GM15510 (cell line): Measurements from ENCODE around the gene EPS15.

Source experiments
- POLR2A ChIP-seq: IDR thresholded peaks from 3 replicates; pipeline ENCODE4 v1.6.1; 2011; ENCODE audit warnings: borderline replicate concordance; ENCODE audit not compliant: insufficient read length; ENCODE audit errors: extremely low read depth

EPS15 gene

DNA sequence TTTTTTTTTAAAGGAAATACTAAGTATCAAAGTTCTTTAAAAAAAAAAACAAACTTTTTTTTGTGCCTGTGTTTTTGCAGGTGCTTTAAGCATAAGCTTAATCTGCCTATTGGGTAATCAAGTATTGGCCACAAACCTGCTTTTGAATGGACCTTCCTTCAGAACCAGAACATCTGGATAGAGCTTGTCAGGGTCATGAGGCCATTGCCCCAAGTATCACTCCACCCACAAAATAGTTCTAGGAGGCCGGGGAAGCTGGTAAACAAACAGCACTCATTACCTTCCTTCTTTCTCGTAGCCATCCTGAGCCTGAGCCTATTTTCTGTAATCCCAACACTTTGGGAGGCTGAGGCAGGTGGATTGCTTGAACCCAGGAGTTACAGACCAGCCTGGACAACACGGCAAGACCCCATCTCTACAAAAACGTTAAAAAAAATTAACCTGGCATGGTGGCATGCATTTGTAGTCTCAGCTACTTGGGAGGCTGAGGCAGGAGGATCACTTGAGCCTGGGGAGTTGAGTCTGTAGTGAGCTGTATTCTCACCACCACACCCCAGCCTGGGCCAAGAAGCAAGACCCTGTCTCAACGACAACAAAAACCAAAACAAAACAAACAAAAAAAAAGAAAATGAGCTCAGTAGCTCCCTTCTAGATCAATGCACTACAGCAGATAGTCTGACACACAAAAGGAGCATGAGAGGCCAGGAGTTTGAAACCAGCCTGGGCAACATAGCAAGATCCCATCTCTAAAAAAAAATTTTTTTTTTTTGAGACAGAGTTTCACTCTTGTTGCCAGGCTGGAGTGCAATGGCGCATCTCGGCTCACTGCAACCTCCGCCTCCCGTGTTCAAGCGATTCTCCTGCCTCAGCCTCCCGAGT is 34.1 kb upstream of the EPS15 start:
- no peak for TF ChIP-seq POLR2A

DNA sequence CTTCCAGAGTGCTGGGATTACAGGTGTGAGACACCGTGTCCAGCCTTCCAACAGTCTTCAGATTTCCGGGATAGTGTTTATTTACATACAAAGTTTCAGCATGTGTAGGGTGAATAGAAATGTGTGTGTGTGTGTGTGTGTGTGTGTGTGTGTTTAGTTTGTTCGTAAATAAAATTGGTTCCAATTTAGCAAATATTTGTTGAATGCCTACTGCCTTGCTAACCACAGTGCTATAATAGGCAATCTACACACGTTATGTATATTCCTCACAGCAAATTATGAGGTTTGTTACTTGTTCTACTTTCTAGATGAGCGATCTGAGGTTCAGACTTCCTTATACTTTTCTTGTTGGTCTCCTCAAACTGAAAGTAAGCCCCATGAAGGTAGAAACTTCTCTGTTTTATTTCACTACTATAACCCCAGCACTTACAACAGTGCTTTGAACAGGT is 32.8 kb upstream of the EPS15 start:
- no peak for TF ChIP-seq POLR2A

DNA sequence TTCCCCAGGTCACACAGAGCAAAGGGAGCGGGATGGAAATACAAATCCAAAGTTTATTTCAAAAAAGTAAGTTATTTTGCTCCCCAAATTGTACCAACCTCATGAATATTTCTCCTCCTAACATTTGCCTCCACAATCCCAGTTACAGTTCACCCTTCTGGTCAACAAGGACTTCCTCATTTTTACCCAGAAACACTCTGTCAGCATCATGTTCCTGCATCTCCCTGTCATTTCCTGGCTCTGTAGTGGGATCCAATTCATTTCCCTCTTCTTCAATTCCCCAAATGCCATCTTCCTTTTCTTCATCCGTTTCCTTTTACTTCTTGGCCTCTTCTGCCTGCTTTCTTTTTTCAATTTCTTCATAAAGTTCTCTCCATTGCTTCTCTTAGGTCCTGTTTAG is 32.0 kb upstream of the EPS15 start:
- TF ChIP-seq POLR2A = no peak

DNA sequence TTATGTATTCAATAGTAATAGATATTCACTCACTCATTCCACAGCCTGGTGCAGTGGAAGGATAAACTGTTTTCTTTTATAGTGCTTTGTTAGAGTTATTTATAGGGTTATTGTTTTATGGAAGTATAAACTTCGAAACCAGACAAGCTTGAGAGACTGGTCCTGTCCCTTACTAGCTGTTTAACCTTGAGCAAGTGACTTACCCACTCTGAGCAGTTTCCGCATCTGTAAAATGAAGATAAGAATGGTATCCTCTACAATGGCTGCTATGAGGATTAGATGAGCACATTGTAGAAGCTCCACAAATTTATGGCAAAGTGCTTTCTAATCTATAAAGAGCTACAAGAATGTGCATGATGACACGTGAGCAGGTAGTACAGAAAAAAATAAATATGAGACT is 30.8 kb upstream of the EPS15 start:
- TF ChIP-seq POLR2A = no peak

DNA sequence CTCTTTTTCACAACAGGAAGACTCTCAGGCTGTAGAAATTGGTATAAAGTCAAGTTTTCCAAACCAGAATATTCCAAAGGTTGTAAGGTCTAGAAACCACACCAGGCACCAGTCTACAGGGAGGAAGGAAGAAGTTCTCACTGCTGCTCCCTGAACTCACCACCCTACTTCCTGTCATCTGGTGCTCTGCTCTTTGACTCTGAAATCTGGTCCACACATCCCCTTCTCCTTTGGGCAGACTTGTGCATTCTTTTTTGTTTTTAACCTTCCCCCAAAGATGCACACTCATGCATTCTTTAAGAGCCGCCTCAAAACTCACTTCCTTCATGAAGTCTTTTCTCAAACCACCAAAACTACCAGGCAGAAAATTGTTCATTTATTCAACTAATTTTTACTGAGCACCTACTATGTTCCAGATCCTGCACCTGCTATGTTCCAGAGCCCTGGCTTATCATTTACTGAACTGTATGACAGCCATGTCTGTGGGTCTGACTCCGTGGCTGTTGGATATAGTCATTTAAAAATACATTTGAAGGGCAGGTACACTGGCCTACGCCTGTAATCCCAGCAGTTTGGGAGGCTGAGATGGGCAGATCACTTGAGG is 30.1 kb upstream of the EPS15 start:
- TF ChIP-seq POLR2A = no peak

DNA sequence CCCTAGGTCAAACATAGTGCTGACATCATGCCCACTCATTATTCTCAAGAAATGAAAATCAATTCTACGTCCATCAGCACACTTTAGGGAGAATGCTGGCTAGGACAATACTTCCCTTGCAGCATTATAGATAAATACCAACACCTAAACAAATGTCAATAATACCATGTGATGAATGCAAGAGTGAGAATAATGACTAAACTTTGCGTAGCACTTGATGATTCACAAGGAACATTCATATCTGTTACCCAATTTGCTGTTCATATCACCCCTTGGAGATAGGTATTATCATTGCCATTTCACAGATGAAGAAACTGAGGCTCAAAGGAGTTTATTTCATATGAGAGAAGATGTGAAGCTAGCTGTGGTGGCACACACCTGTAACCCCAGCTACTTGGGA is 24.8 kb upstream of the EPS15 start:
- TF ChIP-seq POLR2A = no peak

DNA sequence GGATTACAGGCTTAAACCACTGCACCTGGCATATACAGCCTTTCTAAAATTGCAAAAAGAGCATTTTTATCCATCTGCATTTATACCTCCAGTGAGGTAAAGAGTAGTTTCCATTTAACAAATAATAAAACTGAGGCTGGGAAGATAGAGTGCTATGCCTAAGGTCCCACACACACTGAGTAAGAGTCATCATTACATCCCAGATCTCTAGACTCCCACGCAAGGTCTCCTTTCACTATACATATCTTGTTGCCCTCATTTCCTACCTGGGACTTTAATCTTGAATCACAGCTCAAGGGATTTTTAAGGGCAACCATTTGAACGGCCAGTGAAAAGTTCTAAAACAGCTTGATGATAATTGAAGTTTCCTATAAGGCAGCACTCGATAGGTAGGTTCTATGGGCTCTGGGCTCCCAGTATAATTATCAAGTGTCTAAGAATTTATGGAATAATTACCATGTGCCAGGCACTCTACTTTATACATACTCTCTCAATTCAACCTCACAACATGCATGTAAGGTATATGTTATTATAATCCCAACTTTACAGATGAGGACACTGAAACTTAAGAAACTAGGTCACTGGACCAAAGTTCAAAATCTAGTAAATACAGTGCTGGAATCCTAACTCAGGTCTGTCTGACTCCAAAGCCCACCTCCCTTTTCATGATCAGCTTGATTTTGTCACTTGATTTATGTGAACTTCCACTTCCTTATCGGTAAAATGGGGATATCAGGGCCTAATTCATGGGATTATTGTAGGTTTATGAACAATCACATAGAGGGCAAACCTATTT is 23.3 kb upstream of the EPS15 start:
- no peak for TF ChIP-seq POLR2A

DNA sequence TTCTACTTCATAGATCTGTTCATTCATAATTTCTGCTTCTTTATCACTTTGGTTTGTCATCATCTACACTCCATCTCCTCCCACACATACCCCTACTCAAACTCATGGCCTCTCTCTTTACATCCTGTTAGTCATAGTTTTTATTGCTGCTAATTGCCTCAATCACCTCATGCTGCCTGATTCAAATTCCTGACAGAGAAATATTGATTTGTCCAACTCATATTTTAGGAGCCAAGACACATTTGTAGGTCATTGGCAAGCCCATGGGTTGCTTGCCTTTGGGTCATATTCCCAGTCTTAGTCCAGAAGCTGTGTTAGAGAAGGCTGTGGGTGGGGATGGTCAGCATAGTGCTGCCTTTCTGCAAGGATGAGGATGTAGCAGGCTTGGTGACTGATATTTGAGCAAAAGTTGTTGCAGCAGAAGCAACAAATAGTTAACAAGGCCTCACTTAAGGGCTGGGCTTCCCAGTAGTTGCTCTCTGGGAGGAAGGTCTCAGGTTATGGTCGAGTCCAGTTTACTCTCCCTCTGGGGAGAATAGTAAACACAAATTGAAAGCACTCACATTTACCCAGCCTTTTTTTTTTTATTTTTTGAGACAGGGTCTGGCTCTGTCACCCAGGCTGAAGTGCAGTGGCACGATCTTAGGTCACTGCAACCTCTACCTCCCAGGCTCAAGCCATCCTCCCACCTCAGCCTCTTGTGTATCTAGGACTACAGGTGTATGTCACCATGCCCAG is 22.4 kb upstream of the EPS15 start:
- TF ChIP-seq POLR2A = no peak

DNA sequence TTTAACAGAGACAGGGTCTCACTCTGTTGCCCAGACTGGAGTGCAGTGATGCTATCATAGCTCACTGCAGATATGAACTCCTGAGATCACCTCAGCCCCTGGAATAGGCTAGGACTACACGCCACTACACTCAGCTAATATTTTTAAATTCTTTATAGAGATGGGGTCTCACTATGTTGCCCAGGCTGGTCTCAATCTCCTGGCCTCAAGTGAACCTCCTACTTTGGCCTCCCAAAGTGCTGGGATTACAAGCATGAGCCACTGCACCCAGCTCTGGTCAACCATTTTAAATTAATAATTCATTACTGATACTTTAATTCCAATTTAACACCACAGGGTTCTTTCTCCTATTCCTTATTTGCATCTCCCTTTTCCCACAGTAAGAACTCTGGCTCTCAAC is 18.5 kb upstream of the EPS15 start:
- TF ChIP-seq POLR2A = no peak

DNA sequence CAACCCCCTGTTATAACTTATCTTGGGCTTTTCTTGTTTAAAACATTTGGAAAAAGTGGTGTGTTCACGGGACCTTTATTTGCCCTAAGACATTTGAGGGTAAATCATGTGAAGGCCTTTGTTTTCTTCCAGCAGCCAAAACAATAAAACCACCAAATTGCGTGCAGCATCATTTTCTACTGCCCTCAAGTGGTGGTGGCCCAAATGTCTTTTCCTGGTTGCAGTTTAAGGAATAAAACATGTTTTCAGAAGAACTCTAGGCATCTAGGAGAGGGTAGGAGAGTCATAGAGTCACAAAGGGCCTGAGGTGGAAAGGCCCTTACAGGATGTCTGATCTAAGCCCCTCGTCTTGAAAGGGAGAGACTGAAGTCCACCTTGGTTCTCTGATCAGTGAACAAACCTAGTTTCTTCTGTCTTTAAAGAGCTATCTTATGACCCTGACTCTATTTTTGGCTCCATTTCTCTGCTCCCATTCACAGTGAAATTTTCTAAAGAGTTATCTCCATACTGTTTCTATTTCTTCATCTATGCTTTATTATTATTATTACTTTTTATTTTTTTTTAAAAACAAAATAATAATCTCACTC is 16.0 kb upstream of the EPS15 start:
- TF ChIP-seq POLR2A = no peak

DNA sequence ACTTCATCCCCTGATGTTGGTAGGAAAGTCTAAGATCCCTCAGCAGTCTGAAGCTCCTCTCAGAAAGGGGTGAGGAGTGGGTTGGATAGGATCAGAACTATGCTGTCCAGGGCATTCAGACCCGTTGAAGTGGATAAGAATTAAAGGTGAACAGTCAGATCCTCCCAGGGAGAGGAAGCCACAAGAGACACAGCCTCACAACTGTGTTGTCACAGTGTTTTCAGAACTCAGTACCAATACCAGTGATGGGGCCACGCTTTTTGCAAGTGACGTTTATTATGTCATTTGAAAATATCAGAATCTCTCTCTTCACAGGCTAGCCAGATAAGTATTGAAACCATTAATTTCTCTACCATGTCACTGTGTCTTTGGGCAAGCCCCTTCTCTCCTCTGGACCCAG is 15.4 kb upstream of the EPS15 start:
- TF ChIP-seq POLR2A = no peak

DNA sequence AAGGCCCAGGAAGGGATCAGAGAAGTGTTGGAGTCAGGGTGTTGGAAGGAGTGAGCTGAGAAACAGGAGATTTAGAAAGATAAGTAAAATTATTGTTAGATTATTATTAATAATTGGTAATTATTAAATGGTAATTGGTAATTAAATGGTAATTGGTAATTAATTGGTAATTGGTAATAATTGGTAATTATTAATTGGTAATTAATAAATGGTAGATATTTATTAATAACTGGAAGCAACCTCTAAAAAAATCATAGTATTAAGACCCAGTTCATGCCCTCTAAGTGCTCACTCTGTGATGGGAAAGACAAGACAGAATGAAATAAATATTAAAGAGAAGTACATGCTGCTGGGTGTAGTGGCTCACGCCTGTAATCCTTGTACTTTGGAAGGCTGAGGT is 13.8 kb upstream of the EPS15 start:
- TF ChIP-seq POLR2A = no peak

DNA sequence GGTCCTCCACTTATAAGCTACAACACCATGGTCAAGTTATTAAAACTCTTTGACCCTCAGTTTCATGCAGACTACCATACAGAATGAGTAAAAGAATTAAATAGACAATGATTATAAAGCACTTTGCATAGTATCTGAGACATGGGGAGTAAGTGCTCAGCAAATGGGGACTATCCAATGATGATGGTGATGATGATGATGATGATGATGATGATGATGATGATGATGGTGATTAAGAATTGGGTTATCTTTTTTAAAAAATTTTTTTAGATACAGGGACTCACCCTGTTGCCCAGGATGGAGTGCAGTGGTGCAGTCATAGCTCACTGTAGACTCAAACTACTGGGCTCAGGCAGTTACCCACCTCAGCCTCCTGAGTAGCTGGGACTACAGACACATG is 8.1 kb upstream of the EPS15 start:
- no peak for TF ChIP-seq POLR2A

DNA sequence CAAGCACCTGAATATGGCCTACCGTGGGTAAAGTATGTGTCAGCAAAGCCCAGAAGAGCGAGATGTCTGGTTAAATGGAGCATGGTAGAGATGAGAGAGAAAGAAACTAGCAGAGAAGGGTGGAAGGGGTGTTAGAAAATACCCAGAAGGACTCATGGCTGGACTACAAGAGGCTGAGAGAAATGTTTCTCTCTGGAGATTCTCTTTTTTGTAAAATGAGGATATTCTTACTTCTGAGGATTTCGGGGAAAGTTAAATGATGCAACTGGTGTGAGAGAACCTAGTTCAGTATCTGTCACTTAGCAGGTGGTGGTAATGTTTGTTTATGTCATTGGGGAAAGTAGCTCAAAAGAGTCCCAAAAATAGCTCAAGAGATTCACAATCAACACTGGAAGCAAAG is 7.2 kb upstream of the EPS15 start:
- no peak for TF ChIP-seq POLR2A
